Activated CD8-positive, alpha-beta T cell treated with anti-CD3 and anti-CD28 coated beads for 36 hours (primary cell): Measurements from ENCODE around the gene NISCH. TPM values are rescaled to one million over a fixed set of nuclear protein-coding genes. Genes with fewer than 3 reads are reported as not detected.

Experiments used
- ATAC-seq: fragments of 200-7000 bp; cut with Tn5 transposase; one replicate; pipeline ENCODE4 v1.10.0; 2021; ENCODE audit warnings: mild to moderate bottlenecking, moderate library complexity
- CTCF ChIA-PET: fragments of 350-600 bp; sonication (Branson Sonifier 250); formaldehyde crosslinking; loops from one replicate; lab custom pipeline; 2021; ENCODE audit warnings: antibody characterized with exemption; lab: Charles Lee
- POLR2A ChIA-PET: fragments of 350-600 bp; sonication (Branson Sonifier 250); formaldehyde crosslinking; loops from one replicate; lab custom pipeline; 2021; ENCODE audit warnings: antibody characterized with exemption; lab: Charles Lee
- DNase-seq: peaks from one replicate; pipeline ENCODE4 v3.0.0-alpha.2; 2020
- H3K27ac Mint-ChIP-seq: one replicate; pipeline ENCODE4 v1.8.0; 2021; ENCODE audit warnings: mild to moderate bottlenecking, mixed read lengths
- H3K27me3 Mint-ChIP-seq: one replicate; pipeline ENCODE4 v1.8.0; 2021; ENCODE audit warnings: mixed read lengths
- H3K36me3 Mint-ChIP-seq: one replicate; pipeline ENCODE4 v1.8.0; 2021; ENCODE audit warnings: low read depth, mixed read lengths
- H3K4me1 Mint-ChIP-seq: one replicate; pipeline ENCODE4 v1.8.0; 2021; ENCODE audit warnings: low read depth, mixed read lengths
- H3K4me3 Mint-ChIP-seq: one replicate; pipeline ENCODE4 v1.8.0; 2021; ENCODE audit warnings: mild to moderate bottlenecking, moderate library complexity, mixed read lengths
- H3K9me3 Mint-ChIP-seq: one replicate; pipeline ENCODE4 v1.8.0; 2021; ENCODE audit warnings: mixed read lengths
- intact Hi-C: fragments of 100-400 bp; cut with micrococcal nuclease; formaldehyde crosslinking; loops from one replicate; pipeline ENCODE4 v1.10.0; 2022
- total RNA-seq, 2 experiments: library from RNA; stranded (reverse); gene quantifications; one replicate each; pipeline ENCODE4 v1.2.3, GENCODE V29; 2021
- TF ChIP-seq, protein P1 (sequence below): fragments of 200-600 bp; IDR thresholded peaks from one replicate; pipeline ENCODE4 v1.8.0; 2022; ENCODE audit warnings: antibody characterized with exemption, mild to moderate bottlenecking

Gene NISCH
- total RNA-seq, 2 experiments from 2014 or later, result 57.1 to 57.4 TPM

DNA sequence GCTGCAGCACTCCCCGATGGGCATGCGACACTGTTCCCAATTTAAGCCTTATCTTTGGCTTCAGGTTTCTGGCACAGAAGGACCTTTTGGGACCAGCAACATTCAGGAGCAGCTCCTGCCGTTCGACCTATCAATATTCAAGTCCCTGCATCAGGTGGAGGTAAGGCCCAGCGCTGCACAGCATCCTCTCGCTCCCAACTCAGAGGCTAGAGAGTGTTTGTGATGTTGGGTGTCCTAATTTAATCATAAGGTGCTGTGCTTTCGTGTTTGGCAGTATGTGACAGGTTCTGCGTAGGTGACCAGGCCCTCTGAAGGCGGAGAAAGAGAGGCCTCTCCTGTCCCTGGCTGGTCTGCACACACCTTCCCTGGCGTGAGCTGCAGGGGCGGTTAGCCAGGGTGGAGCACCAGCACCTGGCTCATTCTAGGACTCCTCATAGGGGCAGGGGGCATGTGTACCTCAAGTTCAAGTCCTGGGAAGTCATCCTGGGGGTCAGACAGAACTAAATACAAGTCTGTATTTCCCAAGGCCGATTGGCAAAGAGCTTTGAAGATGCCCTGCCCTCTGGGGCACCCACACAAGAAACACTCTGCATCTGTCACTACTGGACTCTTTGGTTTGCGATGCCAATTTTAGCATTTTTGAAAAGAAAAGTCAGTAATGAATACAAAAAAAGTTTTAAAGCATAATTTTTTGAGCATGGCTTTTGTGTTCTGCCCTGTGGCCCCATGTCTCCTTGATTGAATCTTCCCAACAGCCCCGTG is 17.0 kb downstream of the NISCH start:
- no peaks in the 10 kb centered on the region for H3K27me3 Mint-ChIP-seq
- H3K9me3 Mint-ChIP-seq, result no peaks in the 10 kb centered on the region
- H3K4me1 Mint-ChIP-seq, result no peaks in the 10 kb centered on the region
- no peak overlapping the region for H3K27ac Mint-ChIP-seq
- TF ChIP-seq, protein P1, sequence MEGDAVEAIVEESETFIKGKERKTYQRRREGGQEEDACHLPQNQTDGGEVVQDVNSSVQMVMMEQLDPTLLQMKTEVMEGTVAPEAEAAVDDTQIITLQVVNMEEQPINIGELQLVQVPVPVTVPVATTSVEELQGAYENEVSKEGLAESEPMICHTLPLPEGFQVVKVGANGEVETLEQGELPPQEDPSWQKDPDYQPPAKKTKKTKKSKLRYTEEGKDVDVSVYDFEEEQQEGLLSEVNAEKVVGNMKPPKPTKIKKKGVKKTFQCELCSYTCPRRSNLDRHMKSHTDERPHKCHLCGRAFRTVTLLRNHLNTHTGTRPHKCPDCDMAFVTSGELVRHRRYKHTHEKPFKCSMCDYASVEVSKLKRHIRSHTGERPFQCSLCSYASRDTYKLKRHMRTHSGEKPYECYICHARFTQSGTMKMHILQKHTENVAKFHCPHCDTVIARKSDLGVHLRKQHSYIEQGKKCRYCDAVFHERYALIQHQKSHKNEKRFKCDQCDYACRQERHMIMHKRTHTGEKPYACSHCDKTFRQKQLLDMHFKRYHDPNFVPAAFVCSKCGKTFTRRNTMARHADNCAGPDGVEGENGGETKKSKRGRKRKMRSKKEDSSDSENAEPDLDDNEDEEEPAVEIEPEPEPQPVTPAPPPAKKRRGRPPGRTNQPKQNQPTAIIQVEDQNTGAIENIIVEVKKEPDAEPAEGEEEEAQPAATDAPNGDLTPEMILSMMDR, result no peak
- DNase-seq, result no peak
- ATAC-seq, result peak; percentile 4
- ChIA-PET CTCF (interaction anchor here (1.0 to 2.0 kb wide), 7 partner anchors 10 to 74 kb away, joined by 3 to 8 read pairs (median 4); partner anchors contain the start of genes SEMA3G and UQCC5), POLR2A (interaction anchor here (1.0 to 1.2 kb wide), 2 partner anchors 18 to 21 kb away, joined by 3 read pairs; no protein-coding TSS in a partner anchor)
- intact Hi-C loops, result no loop called here
- peaks cover 24% of the 10 kb centered on the region for H3K36me3 Mint-ChIP-seq
- H3K4me3 Mint-ChIP-seq, result no peak overlapping the region

DNA sequence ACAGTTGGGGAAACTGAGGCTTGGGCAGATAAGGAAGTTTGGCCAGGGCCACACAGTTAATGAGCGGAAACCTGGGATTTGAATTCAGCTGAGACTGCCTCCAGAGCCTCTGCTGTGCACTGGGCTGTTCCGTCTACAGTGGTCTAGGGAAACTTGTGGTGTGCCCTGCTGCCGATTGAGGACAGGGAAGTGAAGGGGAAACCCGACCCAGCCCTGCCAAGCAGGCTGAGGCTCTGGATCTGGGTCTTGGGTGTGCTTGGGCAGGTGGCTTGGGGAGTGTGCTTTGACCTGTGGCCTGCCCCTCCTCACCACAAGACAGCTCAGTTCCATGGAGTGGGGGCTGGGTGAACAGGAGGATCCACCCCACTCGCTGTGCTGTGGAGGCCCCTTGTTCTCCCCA is 17.6 kb downstream of the NISCH start:
- intact Hi-C loops, result no loop called here
- ATAC-seq, result no peak
- Mint-ChIP-seq H3K27me3 (no peaks in the 10 kb centered on the region), H3K36me3 (peaks cover 26% of the 10 kb centered on the region), H3K27ac (no peak overlapping the region), H3K4me1 (no peaks in the 10 kb centered on the region), H3K9me3 (no peaks in the 10 kb centered on the region), H3K4me3 (no peak overlapping the region)
- TF ChIP-seq, protein P1, result no peak
- ChIA-PET POLR2A (interaction anchor here (1.0 to 1.2 kb wide), 2 partner anchors 19 to 21 kb away, joined by 3 read pairs; no protein-coding TSS in a partner anchor), CTCF (interaction anchor here (1.3 to 2.0 kb wide), 5 partner anchors 17 to 74 kb away, joined by 3 to 7 read pairs (median 4); partner anchors contain the start of gene SEMA3G)
- no peak for DNase-seq

DNA sequence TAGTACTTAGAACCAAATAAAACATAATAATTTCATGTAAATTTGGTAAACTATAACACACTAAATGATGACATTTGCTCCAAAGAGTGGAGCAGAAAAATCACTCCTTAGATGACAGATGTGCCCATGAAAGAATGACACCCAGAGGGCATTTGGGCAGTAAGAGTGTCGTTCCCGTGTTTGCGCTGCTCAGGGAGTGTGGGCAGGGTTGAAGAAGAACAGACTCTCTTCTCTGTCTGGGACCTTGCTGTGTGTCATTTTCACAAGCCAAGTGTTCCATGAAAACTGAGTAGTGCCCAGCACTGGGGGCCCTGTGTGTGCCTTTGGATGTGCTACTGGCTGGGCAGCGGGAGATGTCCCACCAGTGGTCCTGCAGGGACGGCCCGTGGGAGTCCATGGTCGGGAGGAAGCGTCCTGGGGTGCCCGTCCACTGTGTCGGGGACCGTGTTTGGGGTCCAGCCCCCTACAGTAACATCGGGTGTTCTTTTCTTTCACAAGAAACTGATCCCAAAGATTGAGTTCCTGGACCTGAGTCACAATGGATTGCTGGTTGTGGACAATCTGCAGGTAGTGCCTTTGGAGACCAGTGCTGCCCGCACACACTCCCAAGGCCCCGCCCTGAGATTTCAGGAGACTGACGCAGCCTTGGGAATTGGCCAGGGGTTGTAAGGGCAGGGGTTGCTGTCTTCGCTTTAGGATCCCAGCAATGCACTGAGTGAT is 21.8 kb downstream of the NISCH start:
- Mint-ChIP-seq H3K27ac (no peak overlapping the region), H3K4me3 (no peak overlapping the region), H3K4me1 (no peaks in the 10 kb centered on the region), H3K36me3 (peaks cover 21% of the 10 kb centered on the region), H3K27me3 (no peaks in the 10 kb centered on the region), H3K9me3 (no peaks in the 10 kb centered on the region)
- CTCF ChIA-PET, result no interaction called here
- ATAC-seq (no peak), DNase-seq (no peak)
- intact Hi-C loops, result no loop called here
- TF ChIP-seq, protein P1, result no peak
- POLR2A ChIA-PET, result no interaction called here

DNA sequence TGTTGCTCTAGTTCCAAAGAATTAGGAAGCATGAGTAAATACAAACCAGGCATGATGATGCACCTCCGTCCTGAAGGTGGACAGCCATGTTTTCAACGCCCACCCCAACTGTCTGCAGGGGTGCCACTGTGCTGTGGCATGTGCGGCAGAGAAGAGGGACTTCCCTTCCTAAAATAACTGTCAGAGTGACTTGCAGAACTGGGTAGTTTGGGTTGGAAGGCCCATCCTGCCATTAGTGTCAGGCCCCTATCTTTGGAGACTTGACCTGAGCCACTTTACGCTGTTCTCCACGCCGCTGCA is 22.3 kb downstream of the NISCH start:
- peaks cover 20% of the 10 kb centered on the region for H3K36me3 Mint-ChIP-seq
- H3K27me3 Mint-ChIP-seq, result no peaks in the 10 kb centered on the region
- ChIA-PET CTCF (no interaction called here), POLR2A (no interaction called here)
- no peak overlapping the region for H3K27ac Mint-ChIP-seq
- DNase-seq (no peak), ATAC-seq (no peak)
- TF ChIP-seq, protein P1, result no peak
- no peaks in the 10 kb centered on the region for H3K9me3 Mint-ChIP-seq
- H3K4me3 Mint-ChIP-seq, result no peak overlapping the region
- no peaks in the 10 kb centered on the region for H3K4me1 Mint-ChIP-seq
- intact Hi-C loops, result no loop called here
